ENCODE results near the gene MAEA. TPM values are rescaled to one million over a fixed set of nuclear protein-coding genes. Genes with fewer than 3 reads are reported as not detected.

The MAEA gene
- total and polyA plus RNA-seq, 7 donors = 26.7 to 41.6 (median 38.1) TPM

- Histone ChIP-seq H3K4me3 (peak overlapping the region; percentile 84), H3K36me3 (ENCODE audit: insufficient read depth in 1 of 2, low read depth in 1 of 2) (peaks cover 0 to 8% of the 10 kb centered on the region in 2 donors), H3K4me1 (peaks cover 69% of the 10 kb centered on the region), H3K27me3 (ENCODE audit: insufficient read depth in 3 of 3, low read length in 2 of 3) (no peaks in the 10 kb centered on the region), H3K9me3 (no peaks in the 10 kb centered on the region), H3K27ac (peak overlapping the region; percentile 93)
- no peak for TF ChIP-seq CTCF (IDR thresholded peaks at IDR 0.05)
- DNase-seq = no peak
- peak in 2 of 4 donors; percentile 12 to 26 for ATAC-seq
- WGBS, 3 donors = 0 to 1% (median 0%) methylated on average over 23 to 40 of the region's 40 CpGs
- intact Hi-C loops (cut with DNase I) = loop anchor here (5.0 kb wide), 1 partner anchor 81 kb away; no protein-coding TSS in a partner anchor
These were observed 41.8 kb upstream of the MAEA start for GRCh38 chr4:1247864-1248244.

DNA sequence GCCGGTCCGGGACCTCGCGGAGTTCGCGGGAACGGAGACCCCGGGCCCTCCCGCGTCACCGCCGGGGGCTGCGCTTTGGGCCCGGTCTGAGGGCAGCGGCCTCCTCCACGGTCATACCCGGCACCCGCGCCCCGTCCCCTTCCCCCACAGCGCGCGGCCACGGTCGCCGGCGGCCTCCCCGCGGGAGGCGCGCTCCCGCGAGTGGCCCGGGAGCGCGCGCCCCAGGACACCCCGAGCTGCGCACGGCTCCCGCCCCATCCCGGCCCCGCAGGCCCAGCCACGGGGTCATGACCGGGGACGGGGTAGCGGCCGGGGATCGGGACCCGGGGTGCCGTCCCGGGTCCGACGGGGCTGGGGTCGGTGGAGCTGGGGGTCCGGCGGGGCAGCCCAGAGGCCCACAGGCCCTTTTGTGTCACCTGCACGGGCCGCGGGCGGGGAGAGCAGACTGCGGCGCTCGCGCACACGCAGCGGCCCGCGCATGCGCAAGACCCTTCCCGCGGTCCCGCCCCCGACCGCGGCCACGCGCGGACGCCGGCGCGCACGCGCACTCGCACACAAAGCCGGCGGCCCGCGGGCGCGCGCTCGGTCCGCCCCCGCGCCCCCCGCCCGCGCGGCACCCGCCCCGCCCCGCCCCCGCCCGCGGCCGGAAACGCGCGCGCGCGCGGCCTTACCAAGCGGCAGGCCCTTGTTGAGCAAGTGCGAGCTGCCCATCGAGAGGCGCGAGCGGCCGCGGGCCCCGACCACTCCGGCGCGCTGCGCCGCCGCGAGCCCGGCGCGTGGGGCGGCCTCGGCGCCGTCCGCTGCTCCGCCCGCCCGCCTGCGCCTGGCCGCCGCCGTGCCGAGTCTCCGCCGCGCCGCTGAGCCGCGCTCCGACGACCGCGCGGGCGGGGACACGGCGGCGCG, 41.2 kb upstream of the MAEA start, which contains the start of gene CTBP1:
Gene CTBP1, minus strand, starts transcription at position 886 of the 903 bp plus-strand sequence. CDS start 7,799 bp downstream, outside the sequence.
- no peak for TF ChIP-seq CTCF (IDR thresholded peaks at IDR 0.05)
- peak; percentile 75 to 78 (median 76) for ATAC-seq
- WGBS, 3 donors = 1% methylated on average over 27 to 158 of the region's 163 CpGs

DNA sequence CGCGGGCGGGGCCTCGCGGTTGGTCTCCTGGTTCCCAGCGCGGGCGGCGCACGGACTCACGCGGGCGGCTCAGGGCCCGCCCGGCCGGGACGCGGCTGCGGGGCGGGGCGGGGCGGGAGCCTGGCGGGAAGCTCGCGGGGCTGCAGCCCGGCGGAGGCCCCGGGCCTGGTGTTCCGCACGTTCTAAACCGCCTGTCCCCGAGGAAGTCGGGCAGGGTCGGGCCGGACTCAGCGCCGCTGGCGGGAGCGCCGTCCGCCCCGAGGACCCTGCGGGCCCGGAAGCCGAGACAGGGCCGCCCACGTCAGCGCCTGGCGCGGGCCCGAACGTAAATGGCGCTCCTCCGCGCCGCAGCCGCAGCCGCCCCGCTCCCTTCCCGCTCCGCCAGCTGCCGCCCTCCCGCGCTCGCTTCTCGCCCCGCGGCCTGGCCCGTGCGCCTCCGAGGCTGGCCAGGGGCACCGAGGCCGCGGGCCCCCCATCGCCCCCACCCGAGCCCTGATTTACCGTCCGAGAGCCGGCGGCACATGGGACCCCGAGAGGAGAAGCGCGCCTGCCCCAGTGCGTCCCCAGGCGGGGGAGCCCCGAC, 40.5 kb upstream of the MAEA start:
- Histone ChIP-seq H3K36me3 (ENCODE audit: insufficient read depth in 1 of 2, low read depth in 1 of 2) (peaks cover 0 to 8% of the 10 kb centered on the region in 2 donors), H3K9me3 (no peaks in the 10 kb centered on the region), H3K4me1 (peaks cover 61% of the 10 kb centered on the region), H3K27me3 (ENCODE audit: insufficient read depth in 3 of 3, low read length in 2 of 3) (no peaks in the 10 kb centered on the region), H3K4me3 (peak overlapping the region; percentile 87), H3K27ac (peak overlapping the region; percentile 93)
- intact Hi-C loops (cut with DNase I) = loop anchor here (1.0 to 5.0 kb wide), 2 partner anchors 82 to 97 kb away; no protein-coding TSS in a partner anchor
- 0 to 1% (median 1%) methylated on average over 33 to 86 of the region's 86 CpGs for WGBS, 3 donors
- ATAC-seq (peak; percentile 69 to 74 (median 70)), DNase-seq (peak; percentile 90 to 93)
- no peak for TF ChIP-seq CTCF (IDR thresholded peaks at IDR 0.05)

More for the DNA sequence above, 41.2 kb upstream of the MAEA start, which contains the start of gene CTBP1:
- peaks cover 0 to 8% of the 10 kb centered on the region in 2 donors for H3K36me3 ChIP-seq (ENCODE audit: insufficient read depth in 1 of 2, low read depth in 1 of 2)
- no peaks in the 10 kb centered on the region for H3K27me3 ChIP-seq (ENCODE audit: insufficient read depth in 3 of 3, low read length in 2 of 3)
- H3K9me3 ChIP-seq = no peaks in the 10 kb centered on the region
- DNase-seq = peak; percentile 82 to 91
- peak within 1 kb of the TSS; percentile 93 for H3K27ac ChIP-seq
- H3K4me3 ChIP-seq = peak within 1 kb of the TSS; percentile 87
- H3K4me1 ChIP-seq = peaks cover 68% of the 10 kb centered on the region
- intact Hi-C loops (cut with DNase I) = loop anchor here (1.0 to 5.0 kb wide), 2 partner anchors 81 to 98 kb away; no protein-coding TSS in a partner anchor

DNA sequence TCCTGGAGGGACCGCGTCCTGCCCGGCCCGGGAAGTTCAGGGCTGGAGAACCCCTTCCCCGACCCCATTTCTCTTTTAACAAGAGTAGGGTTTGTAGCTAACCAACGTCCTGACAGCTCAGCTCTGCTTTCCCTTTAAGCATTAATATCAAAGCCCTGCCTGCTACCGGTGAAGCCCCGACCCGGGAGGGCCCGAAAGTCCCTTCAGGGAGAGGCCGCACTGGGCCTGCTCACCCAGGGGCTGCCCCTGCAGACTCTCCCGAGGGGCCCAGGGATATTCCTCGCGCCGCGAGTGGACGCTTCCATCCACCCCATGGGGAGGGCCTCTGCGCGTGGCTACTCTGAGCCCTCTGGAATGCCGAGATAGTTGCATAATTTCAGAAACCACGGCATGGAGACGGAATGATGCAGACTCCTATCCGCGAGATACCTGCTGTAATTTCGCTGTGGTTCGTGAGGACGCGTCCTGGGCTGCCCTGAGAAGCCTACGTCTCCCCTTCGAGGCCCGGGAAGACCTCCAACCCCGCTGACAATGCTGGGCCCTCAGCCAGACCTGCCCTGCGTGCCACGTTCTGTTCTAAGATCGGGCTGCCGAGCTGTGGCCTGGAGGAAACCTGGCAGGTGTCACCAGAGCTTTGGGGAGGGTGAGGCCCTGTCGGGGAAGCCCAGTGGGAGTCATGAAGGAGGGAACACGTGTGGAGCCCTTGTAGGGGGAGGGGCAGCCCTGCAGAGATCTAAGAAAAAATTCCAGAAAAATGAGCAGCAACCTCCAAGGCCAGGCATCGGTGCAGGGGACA, 39.8 kb upstream of the MAEA start:
- 11 to 21% (median 14%) methylated on average over 35 to 39 of the region's 39 CpGs for WGBS, 3 donors
- intact Hi-C loops (cut with DNase I) = loop anchor here (1.0 to 5.0 kb wide), 4 partner anchors 37 to 96 kb away; partner anchors contain the start of gene MAEA (in 1 of the 2)
- TF ChIP-seq CTCF (IDR thresholded peaks at IDR 0.05) = no peak
- H3K27ac ChIP-seq = peak overlapping the region; percentile 93
- H3K4me1 ChIP-seq = peaks cover 54% of the 10 kb centered on the region
- peak in 3 of 4 donors; percentile 2 to 34 (median 26) for ATAC-seq
- peak; percentile 50 to 70 for DNase-seq
- peak overlapping the region; percentile 87 for H3K4me3 ChIP-seq
- no peaks in the 10 kb centered on the region for H3K9me3 ChIP-seq
- H3K36me3 ChIP-seq (ENCODE audit: insufficient read depth in 1 of 2, low read depth in 1 of 2) = peaks cover 0 to 8% of the 10 kb centered on the region in 2 donors
- no peaks in the 10 kb centered on the region for H3K27me3 ChIP-seq (ENCODE audit: insufficient read depth in 3 of 3, low read length in 2 of 3)

Measured in psoas muscle (tissue), 8 donors.